ENCODE data around the gene KNDC1. TPM values are rescaled to one million over a fixed set of nuclear protein-coding genes. Genes with fewer than 3 reads are reported as not detected.

Gene KNDC1
- polyA plus RNA-seq, 1 donor from 2014 or later, result 4.3 TPM

DNA sequence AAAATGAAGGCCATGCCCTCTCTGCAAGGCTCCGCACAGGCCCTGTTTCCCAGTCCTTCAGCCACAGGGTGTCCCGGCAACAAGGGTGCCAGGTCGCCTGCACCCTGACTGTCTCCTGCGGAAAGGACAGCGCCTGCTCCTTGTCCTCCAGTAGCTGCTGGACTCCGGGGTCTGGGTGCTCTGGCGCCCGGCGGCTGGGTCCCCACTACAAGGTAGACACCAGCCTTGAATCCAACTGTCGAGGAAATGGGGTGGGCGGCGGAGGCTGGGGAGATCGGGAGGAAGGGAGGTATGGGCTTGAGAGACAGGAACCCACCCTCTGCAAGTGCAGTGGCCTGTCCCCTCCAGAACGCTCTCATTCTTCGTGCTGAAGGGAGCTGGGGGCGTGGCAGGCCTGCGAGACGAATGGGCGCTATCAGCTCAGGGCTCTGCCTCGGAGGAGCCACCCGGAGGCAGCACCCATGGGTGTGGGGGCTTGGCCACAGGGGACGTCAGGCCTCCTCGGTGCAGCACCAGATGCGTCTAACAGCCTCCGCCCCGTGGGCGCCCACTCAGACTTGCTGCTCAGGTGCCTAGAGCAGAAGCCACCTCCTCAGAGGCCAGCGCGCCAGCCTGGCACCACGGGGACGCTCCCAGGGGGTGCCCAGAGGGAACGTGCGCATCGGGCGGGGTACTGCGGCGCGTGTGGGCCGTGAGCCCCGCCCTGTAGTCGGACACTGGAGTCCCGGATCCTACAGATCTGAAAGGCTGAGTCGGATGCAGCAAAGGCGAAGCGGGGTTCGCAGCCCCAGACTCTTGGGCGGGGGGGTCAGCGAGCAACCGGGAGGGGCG lies 101.1 kb downstream of the KNDC1 start:
- Histone ChIP-seq H4K20me1 (ENCODE audit: insufficient read depth) (no peaks in the 10 kb centered on the region), H3K4me3 (ENCODE audit: low read length) (peak overlapping the region; percentile 58), H3K36me3 (ENCODE audit: insufficient read depth, low read length) (no peaks in the 10 kb centered on the region), H3K27ac (ENCODE audit: low read length) (no peak overlapping the region), H3F3A (ENCODE audit: insufficient read depth, low read length, poor library complexity, severe bottlenecking) (no peaks in the 10 kb centered on the region), H3K9me3 (ENCODE audit: low read length) (no peaks in the 10 kb centered on the region), H3K27me3 (ENCODE audit: insufficient read depth, low read depth, low read length) (no peaks in the 10 kb centered on the region), H3K79me2 (replicated peaks; ENCODE audit: insufficient read depth, low read length) (no peaks in the 10 kb centered on the region), H2AFZ (ENCODE audit: low read depth, low read length) (no peak overlapping the region), H3K4me2 (ENCODE audit: low read length) (no peak overlapping the region), H3K9ac (ENCODE audit: low read length) (peak overlapping the region; percentile 26), H3K9me2 (ENCODE audit: insufficient read depth, low read length) (no peaks in the 10 kb centered on the region)
- TF ChIP-seq MXI1 (conservative IDR thresholded peaks at IDR 0.05; ENCODE audit: poor library complexity, severe bottlenecking), result no peak
- no peak for TF ChIP-seq EZH2 (IDR thresholded peaks at IDR 0.05; ENCODE audit: borderline replicate concordance, insufficient read depth, low read length, poor library complexity, severe bottlenecking)
- TF ChIP-seq, protein P1, sequence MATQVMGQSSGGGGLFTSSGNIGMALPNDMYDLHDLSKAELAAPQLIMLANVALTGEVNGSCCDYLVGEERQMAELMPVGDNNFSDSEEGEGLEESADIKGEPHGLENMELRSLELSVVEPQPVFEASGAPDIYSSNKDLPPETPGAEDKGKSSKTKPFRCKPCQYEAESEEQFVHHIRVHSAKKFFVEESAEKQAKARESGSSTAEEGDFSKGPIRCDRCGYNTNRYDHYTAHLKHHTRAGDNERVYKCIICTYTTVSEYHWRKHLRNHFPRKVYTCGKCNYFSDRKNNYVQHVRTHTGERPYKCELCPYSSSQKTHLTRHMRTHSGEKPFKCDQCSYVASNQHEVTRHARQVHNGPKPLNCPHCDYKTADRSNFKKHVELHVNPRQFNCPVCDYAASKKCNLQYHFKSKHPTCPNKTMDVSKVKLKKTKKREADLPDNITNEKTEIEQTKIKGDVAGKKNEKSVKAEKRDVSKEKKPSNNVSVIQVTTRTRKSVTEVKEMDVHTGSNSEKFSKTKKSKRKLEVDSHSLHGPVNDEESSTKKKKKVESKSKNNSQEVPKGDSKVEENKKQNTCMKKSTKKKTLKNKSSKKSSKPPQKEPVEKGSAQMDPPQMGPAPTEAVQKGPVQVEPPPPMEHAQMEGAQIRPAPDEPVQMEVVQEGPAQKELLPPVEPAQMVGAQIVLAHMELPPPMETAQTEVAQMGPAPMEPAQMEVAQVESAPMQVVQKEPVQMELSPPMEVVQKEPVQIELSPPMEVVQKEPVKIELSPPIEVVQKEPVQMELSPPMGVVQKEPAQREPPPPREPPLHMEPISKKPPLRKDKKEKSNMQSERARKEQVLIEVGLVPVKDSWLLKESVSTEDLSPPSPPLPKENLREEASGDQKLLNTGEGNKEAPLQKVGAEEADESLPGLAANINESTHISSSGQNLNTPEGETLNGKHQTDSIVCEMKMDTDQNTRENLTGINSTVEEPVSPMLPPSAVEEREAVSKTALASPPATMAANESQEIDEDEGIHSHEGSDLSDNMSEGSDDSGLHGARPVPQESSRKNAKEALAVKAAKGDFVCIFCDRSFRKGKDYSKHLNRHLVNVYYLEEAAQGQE (IDR thresholded peaks at IDR 0.05; ENCODE audit: borderline replicate concordance), result no peak
- no peak for TF ChIP-seq RAD21 (conservative IDR thresholded peaks at IDR 0.05)
- TF ChIP-seq, protein P2, sequence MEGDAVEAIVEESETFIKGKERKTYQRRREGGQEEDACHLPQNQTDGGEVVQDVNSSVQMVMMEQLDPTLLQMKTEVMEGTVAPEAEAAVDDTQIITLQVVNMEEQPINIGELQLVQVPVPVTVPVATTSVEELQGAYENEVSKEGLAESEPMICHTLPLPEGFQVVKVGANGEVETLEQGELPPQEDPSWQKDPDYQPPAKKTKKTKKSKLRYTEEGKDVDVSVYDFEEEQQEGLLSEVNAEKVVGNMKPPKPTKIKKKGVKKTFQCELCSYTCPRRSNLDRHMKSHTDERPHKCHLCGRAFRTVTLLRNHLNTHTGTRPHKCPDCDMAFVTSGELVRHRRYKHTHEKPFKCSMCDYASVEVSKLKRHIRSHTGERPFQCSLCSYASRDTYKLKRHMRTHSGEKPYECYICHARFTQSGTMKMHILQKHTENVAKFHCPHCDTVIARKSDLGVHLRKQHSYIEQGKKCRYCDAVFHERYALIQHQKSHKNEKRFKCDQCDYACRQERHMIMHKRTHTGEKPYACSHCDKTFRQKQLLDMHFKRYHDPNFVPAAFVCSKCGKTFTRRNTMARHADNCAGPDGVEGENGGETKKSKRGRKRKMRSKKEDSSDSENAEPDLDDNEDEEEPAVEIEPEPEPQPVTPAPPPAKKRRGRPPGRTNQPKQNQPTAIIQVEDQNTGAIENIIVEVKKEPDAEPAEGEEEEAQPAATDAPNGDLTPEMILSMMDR (IDR thresholded peaks at IDR 0.05; ENCODE audit: poor library complexity, severe bottlenecking), result no peak
- no peak for TF ChIP-seq EP300 (conservative IDR thresholded peaks at IDR 0.05; ENCODE audit: poor library complexity, severe bottlenecking)
- no peak for TF ChIP-seq POLR2AphosphoS5 (IDR thresholded peaks at IDR 0.05)
- no peak for TF ChIP-seq SMC3 (conservative IDR thresholded peaks at IDR 0.05; ENCODE audit: poor library complexity)
- no peak for TF ChIP-seq TAF1 (IDR thresholded peaks at IDR 0.05; ENCODE audit: low read depth)

- no peak overlapping the region for H3K27ac ChIP-seq (ENCODE audit: low read length)
- no peaks in the 10 kb centered on the region for H3F3A ChIP-seq (ENCODE audit: insufficient read depth, low read length, poor library complexity, severe bottlenecking)
- no peak overlapping the region for H3K4me2 ChIP-seq (ENCODE audit: low read length)
- H3K9me2 ChIP-seq (ENCODE audit: insufficient read depth, low read length), result no peaks in the 10 kb centered on the region
- no peaks in the 10 kb centered on the region for H3K36me3 ChIP-seq (ENCODE audit: insufficient read depth, low read length)
- H3K79me2 ChIP-seq (replicated peaks; ENCODE audit: insufficient read depth, low read length), result no peaks in the 10 kb centered on the region
- peak overlapping the region; percentile 26 for H3K9ac ChIP-seq (ENCODE audit: low read length)
- H3K4me3 ChIP-seq (ENCODE audit: low read length), result peak overlapping the region; percentile 58
- H3K9me3 ChIP-seq (ENCODE audit: low read length), result no peaks in the 10 kb centered on the region
- no peak for TF ChIP-seq TAF1 (IDR thresholded peaks at IDR 0.05; ENCODE audit: low read depth)
- TF ChIP-seq SMC3 (conservative IDR thresholded peaks at IDR 0.05; ENCODE audit: poor library complexity), result no peak
- no peak for TF ChIP-seq EZH2 (IDR thresholded peaks at IDR 0.05; ENCODE audit: borderline replicate concordance, insufficient read depth, low read length, poor library complexity, severe bottlenecking)
- TF ChIP-seq POLR2AphosphoS5 (IDR thresholded peaks at IDR 0.05), result no peak
- TF ChIP-seq, protein P1 (IDR thresholded peaks at IDR 0.05; ENCODE audit: borderline replicate concordance), result no peak
- no peak for TF ChIP-seq MXI1 (conservative IDR thresholded peaks at IDR 0.05; ENCODE audit: poor library complexity, severe bottlenecking)
- TF ChIP-seq RAD21 (conservative IDR thresholded peaks at IDR 0.05), result no peak
- TF ChIP-seq, protein P2 (IDR thresholded peaks at IDR 0.05; ENCODE audit: poor library complexity, severe bottlenecking), result no peak
- TF ChIP-seq EP300 (conservative IDR thresholded peaks at IDR 0.05; ENCODE audit: poor library complexity, severe bottlenecking), result no peak
- H4K20me1 ChIP-seq (ENCODE audit: insufficient read depth), result no peaks in the 10 kb centered on the region
- H2AFZ ChIP-seq (ENCODE audit: low read depth, low read length), result no peak overlapping the region
- H3K27me3 ChIP-seq (ENCODE audit: insufficient read depth, low read depth, low read length), result no peaks in the 10 kb centered on the region
Observed at GRCh38 chr10:133261726-133262325, 101.8 kb downstream of the KNDC1 start.
